BE2C (cell line): ENCODE results near the gene WEE2.

Experiments used
- DNase-seq: peaks from one replicate; pipeline ENCODE4 v3.0.0-alpha.2; 2020
- H3K27me3 ChIP-seq: fragments of 250-450 bp; sonication (Bioruptor Pico); 2 replicates; pipeline ENCODE4 v1.5.1; 2020; ENCODE audit warnings: mild to moderate bottlenecking
- H3K36me3 ChIP-seq: fragments of 250-450 bp; sonication (Bioruptor Pico); 2 replicates; pipeline ENCODE4 v1.5.1; 2020; ENCODE audit warnings: mild to moderate bottlenecking
- H3K4me1 ChIP-seq: fragments of 250-450 bp; sonication (Bioruptor Pico); 2 replicates; pipeline ENCODE4 v1.5.1; 2020
- H3K4me3 ChIP-seq: 2 replicates; pipeline ENCODE4 v1.5.1; 2011; ENCODE audit warnings: low read depth, low read length
- H3K9me3 ChIP-seq: fragments of 250-450 bp; sonication (Bioruptor Pico); 2 replicates; pipeline ENCODE4 v1.5.1; 2020
- TF ChIP-seq, protein P1 (sequence below): IDR thresholded peaks from 2 replicates; pipeline ENCODE4 v1.5.1; 2012; ENCODE audit warnings: mild to moderate bottlenecking, low read depth, low read length

WEE2 gene

DNA sequence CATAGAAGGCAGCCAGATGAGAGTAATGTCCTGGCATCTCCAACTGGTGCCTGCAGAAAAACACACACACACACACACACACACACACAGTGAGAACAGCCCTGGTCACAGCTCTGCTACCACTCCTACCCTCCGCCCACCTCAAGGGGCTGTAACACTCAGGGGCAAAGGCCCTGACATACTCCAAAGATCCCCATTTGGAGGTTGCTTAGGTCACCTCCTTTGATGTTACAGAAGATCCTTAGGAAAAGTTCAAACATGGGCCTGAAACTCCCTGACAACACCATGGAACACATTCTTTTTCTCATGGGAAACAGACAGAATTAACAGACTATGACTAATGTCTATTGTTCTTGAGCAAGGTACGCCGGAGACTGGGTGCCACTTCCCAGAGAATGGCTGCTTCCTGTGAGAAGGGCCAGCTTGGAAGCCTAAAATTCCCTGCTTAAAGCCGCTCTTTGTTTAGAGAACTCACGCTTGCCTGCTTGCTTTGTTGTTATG is 33.9 kb upstream of the WEE2 start:
- H3K4me1 ChIP-seq, result no peaks in the 10 kb centered on the region
- DNase-seq, result no peak
- H3K9me3 ChIP-seq, result no peaks in the 10 kb centered on the region
- no peak overlapping the region for H3K4me3 ChIP-seq
- no peaks in the 10 kb centered on the region for H3K27me3 ChIP-seq
- TF ChIP-seq, protein P1, sequence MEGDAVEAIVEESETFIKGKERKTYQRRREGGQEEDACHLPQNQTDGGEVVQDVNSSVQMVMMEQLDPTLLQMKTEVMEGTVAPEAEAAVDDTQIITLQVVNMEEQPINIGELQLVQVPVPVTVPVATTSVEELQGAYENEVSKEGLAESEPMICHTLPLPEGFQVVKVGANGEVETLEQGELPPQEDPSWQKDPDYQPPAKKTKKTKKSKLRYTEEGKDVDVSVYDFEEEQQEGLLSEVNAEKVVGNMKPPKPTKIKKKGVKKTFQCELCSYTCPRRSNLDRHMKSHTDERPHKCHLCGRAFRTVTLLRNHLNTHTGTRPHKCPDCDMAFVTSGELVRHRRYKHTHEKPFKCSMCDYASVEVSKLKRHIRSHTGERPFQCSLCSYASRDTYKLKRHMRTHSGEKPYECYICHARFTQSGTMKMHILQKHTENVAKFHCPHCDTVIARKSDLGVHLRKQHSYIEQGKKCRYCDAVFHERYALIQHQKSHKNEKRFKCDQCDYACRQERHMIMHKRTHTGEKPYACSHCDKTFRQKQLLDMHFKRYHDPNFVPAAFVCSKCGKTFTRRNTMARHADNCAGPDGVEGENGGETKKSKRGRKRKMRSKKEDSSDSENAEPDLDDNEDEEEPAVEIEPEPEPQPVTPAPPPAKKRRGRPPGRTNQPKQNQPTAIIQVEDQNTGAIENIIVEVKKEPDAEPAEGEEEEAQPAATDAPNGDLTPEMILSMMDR, result no peak
- H3K36me3 ChIP-seq, result no peaks in the 10 kb centered on the region; the same call in 1 of the 2 replicates

DNA sequence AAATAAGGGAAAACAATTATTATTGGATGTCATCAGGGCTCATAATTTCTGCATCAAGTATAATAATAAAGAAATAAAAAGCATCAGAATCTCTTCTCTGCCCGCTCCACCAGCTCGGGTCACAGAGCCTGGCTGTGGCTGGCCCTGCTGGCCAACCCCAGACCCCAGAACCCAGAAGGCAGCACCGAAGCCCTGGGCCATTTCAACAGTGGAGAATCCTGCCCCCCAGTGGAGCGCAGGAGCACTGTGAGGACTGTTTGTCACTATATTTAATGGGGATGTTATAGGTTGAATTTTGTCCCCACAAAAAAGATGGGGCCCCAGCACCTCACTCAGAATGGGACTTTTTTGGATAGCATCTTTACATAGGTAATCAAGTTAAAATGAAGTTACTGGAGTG is 33.5 kb upstream of the WEE2 start:
- no peaks in the 10 kb centered on the region; the same call in 1 of the 2 replicates for H3K36me3 ChIP-seq
- no peaks in the 10 kb centered on the region for H3K4me1 ChIP-seq
- H3K4me3 ChIP-seq, result no peak overlapping the region
- H3K27me3 ChIP-seq, result no peaks in the 10 kb centered on the region
- no peaks in the 10 kb centered on the region for H3K9me3 ChIP-seq
- no peak for DNase-seq
- TF ChIP-seq, protein P1, result peak; percentile 51

DNA sequence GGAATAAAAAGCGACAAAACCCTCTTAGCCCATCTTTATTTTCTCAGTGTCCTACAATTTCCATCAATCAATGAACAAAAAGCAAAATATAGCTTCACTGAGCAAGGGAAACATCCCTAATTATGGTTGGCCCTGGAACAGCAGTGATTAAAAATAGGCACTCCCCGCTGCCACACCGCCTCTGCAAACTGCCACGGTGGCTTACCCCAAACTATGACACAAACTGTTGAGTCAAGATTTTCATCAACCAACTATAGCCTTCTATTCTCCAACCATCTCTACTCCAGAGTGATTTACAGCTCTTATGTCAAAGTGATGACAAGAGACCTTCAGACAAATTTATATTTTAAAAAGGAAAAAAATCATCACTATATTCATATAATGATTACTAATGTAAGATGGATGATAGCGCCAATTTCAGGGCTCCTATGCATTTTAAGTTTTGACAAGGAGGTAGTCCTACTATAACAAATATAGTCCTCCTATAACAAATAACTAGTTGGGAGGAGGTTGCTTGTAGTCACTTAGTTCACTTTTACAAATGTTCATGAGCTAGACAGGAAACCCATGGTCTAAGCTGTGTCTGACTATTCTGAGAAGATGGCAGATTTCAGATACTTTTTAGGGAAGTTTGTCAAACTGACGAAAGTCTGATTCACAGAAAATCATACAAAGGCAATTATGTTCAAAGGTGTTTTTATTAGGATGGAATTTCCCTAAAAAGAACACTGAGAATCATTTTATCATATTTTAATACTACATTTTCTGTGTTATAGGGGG is 32.5 kb upstream of the WEE2 start:
- no peak overlapping the region for H3K4me3 ChIP-seq
- no peaks in the 10 kb centered on the region for H3K4me1 ChIP-seq
- TF ChIP-seq, protein P1, result no peak
- no peaks in the 10 kb centered on the region; the same call in 1 of the 2 replicates for H3K36me3 ChIP-seq
- no peak for DNase-seq
- no peaks in the 10 kb centered on the region for H3K9me3 ChIP-seq
- no peaks in the 10 kb centered on the region for H3K27me3 ChIP-seq

DNA sequence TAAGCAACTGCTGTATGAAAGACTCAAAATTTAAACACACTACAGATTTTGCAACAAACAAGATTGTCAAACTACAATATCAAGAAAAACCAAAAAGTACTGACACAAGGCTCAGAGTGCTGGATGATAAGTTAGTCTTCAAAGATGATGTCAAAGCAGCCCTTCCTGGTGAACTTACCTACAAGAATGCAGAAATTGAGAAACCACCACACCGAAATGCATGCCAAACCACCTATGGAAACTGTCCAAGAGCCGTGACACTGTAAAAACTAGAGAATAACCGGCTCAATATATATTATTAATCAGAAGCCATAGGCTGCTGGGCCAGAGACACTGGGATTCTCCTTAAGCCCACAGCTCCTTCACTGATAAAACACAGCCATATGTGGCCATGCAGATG is 31.5 kb upstream of the WEE2 start:
- H3K9me3 ChIP-seq, result no peaks in the 10 kb centered on the region
- H3K4me1 ChIP-seq, result no peaks in the 10 kb centered on the region
- TF ChIP-seq, protein P1, result no peak
- no peaks in the 10 kb centered on the region for H3K27me3 ChIP-seq
- DNase-seq, result no peak
- H3K36me3 ChIP-seq, result no peaks in the 10 kb centered on the region
- H3K4me3 ChIP-seq, result no peak overlapping the region

- TF ChIP-seq, protein P1, result no peak
- H3K27me3 ChIP-seq, result no peaks in the 10 kb centered on the region
- H3K4me1 ChIP-seq, result no peaks in the 10 kb centered on the region
- H3K9me3 ChIP-seq, result no peaks in the 10 kb centered on the region
- no peak overlapping the region for H3K4me3 ChIP-seq
- no peak for DNase-seq
- H3K36me3 ChIP-seq, result no peaks in the 10 kb centered on the region
Measured at GRCh38 chr7:141679014-141679413, 29.1 kb upstream of the WEE2 start.
